RPMI8226 (cell line): Measurements from ENCODE around the gene VPS29.
"Not testable (repeated sequence)": the region's sequence is repeated elsewhere in the genome, so short reads cannot be mapped to it uniquely, and the experiment has no call there.

ENCODE experiments used
- DNase-seq: peaks from one replicate; pipeline ENCODE4 v3.0.0-alpha.2; 2015

VPS29 gene

DNA sequence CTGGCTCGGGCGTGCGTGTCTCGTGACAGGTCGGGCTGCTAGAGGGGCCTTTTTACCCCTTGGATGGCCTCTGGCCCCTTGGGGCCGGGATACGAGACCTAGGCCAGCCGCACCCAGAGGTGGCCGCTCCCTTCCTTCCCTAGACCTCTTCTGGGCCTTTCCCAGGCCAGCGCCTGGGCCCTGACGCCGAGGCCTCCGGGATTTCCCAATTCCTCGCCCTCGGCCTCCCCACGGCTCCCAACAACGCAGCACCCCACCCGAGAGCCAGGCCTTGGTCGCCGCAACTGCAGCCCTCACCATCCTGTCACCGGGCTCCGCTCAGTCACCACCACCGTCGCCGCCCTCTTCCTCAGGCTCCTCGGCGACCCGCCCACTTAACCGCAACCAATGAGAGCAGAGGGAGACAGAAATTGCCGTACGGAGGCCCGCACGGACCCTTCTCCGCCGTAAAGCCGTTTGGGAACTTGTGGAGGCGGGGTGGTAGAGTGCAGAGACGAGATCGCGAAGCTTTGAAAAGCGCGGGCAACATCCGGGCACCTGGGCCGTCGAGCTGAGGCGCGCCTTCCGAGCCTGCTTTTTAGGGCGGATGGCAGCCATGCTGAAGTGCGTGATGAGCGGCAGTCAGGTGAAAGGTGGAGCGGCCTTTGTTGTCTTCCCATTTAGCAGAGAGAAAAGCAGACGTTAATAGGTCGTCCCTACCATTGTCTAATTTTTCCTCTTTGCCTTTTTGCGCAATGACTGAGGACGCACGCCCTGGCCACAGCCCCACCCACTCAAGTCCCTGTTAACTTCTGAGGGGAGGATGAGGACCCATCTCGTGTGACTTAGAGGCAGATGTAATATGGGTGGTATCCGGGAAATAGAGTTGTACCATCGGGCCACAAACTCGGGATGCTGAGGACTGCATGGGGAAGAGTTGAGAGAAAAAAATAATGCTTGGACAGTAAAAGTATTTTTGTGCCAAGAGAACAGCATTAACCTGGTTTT, at the start of gene VPS29, which contains the start of gene RAD9B:
Gene VPS29 (minus strand): TSS at position 360 of the 987 bp plus-strand sequence. CDS start 60 bp downstream, at position 300.
Gene RAD9B (plus strand): TSS at position 580 of the 987 bp plus-strand sequence. CDS start 7 bp downstream, at position 587.
- DNase-seq, result peak; percentile 99

DNA sequence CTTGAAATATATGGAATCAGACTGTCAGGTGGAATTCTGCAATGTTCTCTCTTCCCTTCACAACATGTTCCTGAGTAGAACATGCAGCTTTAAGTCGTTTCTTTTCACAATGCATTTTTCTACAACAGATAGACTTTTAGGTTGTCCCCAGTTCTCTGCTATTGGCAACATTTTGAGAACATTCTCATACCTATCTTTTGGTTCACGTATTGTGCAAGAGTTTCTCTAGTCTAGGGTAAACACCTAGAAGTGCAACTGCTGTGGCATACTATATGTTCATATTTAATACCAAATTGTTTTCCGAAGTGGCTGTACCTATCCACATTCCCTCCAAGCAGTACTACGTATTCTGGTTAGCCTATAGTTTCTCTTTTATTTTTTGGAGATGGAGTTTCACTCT, 49.1 kb upstream of the VPS29 start:
- no peak for DNase-seq

DNA sequence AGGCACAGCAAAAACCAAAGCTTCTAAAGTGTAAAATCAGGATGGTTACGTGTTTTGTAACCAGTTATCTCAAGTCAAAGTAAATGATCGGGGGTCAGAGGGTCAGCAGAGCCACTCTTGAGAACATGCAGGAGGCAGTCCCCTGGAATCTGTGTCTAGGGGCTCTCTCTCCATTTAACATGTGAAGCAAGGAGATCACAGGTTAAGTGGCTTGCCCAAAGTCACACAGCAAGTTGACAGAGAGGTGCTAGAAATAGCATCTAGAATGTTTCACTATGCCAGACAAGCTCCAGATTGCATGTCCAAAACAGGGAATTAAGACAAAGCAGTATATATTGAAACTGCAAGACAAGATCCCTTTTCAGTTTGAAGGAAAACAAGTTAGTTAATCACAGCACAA, 47.8 kb upstream of the VPS29 start:
- no peak for DNase-seq

DNA sequence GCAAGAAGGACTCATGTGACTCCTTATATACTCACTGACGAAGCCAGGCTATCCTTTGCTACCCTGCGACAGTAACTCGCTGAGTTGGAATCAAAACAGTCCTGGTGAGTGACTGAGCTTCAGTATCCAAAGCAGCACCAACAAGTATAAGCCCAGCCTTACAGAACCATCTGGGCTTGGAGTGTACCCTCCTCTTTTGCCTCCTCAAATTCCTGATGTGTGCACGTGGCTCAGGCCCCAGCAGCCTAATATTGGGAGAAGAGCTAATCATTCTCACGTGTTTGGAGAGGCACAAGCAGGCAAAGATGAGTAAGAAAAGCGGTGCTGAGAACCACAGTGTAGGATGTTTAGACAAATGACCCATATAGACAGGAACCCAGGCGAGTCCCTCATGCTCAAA, 46.8 kb upstream of the VPS29 start:
- DNase-seq, result no peak

DNA sequence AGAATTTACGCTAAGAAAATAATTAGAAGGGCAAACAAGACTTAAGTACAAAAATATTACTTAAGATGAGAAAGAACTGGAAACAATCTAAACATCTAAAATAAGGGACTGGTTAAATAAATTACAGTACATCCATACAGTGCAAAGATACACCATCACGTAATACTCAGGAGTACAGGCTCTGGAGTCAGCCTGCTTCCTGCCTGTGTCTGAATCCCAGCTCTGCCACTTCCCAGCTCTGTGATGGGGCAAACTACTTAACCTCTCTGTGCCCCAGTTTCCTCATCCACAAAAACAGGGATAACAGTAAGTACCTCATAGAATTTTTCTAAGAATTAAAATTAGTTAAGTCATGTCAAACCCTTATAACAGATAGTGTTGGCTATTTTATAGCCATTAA, 45.2 kb upstream of the VPS29 start:
- no peak for DNase-seq

DNA sequence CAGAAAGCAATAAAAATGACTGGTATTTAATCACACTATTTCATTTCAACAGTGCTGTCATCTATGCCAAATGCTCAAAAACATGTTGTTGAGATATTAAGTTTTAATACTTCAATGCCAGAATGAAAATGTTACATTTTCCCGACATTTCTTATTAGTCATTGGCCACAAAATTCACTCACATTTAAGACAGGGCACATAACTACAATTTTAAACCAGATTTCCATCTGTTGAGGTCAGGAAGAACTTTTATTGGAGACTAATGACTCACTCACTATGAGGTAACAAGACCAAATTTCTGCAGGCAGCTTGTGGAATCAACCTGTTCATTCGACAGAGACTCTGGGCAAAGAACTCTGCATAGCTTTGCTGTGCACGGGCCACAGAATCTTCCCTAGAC, 44.4 kb upstream of the VPS29 start:
- no peak for DNase-seq

DNA sequence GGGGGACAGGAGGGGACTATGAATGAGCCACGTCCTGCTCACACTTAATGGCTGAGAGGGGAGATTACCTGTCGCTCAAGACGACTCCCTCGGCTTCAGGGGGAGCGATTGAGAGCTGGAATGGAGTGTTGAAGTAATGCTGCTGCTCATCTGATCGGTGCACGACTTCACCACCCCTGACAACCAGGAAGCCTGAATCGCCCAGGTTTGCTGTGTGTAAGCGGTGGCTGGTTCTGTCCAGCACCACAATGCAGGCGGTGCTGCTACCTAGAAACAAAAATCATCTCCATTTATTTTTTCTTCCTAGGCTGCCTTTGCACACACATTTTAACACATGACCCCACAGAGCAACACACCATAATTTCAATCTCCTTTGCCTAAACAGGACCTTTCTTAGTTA, 43.9 kb upstream of the VPS29 start:
- no peak for DNase-seq

DNA sequence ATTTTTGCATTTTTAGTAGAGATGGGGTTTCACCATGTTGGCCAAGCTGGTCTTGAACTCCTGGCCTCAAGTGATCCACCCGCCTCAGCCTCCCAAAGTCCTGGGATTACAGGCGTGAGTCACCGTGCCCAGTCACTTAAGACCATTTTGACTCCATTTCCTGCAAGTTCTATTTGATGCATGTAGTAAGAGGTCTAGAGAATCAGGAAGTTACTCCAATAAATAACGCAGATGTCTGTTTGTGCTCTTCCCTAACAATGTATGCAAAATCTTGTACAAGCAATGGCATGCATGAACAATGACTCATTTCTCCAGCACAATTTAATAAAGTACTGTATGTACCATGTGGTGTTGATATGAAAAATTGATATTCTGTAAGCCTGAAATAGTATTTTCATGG, 43.3 kb upstream of the VPS29 start:
- DNase-seq, result not testable (repeated sequence)

DNA sequence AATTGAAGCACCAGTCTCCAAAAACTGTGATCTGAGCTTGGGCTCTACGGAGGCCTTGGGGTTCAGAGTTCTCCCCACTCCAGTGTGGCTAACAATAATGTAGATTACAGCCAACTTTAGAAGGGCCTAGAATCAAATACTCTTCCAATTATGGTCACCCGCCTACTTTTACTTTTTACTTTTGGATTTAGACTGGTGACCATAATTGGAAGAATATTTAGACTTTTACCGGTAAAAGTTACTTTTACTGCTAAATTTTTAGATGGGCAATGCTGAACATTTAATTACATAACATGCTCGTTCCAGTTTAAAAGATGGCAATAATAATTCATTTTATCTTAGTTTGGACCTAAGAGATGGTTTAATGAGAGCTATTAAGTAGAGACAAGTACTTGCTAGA, 42.1 kb upstream of the VPS29 start:
- no peak for DNase-seq

DNA sequence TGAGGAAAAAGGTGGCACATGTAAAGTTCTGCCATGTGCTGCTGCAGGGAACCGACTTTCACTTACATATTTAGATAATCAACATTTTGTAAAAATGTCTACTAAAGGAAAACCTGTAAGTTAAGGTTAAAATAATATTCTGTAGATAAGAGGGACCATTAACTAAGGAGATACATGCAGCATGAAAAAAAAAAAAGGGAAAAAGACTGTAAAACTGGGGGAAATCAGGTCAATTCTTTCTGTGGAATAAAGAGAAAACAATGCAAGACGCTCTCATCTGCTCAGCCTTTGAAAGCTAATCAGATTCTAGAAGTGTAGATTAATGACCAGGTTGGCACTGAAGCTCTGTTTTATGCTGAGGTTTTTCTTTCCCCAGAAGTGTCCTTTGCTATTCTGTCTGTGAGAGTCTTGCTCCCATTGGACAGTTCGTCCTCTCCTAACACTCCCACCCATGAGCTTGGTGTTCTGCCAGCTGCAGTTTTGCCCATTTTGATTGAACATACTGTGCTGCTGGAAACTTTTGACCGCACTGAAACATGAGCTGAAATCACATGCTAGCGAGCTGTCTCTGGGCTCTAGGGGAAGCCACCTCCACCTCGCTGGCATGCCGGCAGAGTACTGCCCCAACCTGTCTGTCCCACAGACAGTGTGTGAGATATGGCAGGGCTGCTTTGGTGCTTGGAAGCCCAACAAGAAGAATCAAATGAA, 41.5 kb upstream of the VPS29 start:
- DNase-seq, result no peak

DNA sequence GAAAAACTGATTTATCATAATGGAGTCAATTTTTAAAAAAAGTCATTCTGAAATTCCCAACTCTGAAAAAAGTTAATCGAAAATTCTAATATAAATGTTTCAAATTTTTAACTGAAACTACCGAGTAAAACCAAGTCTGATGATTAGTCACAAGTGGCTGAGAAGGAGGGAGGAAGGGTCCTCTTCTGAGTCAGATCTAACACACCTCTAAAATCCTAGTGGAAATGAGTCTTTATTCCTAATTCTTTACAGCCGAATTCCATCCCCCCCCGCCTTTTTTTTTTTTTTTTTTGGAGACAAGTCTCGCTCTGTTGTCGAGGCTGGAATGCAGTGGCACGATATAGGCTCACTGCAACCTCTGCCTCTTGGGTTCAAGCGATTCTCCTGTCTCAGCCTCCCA, 38.1 kb upstream of the VPS29 start:
- DNase-seq, result no peak

DNA sequence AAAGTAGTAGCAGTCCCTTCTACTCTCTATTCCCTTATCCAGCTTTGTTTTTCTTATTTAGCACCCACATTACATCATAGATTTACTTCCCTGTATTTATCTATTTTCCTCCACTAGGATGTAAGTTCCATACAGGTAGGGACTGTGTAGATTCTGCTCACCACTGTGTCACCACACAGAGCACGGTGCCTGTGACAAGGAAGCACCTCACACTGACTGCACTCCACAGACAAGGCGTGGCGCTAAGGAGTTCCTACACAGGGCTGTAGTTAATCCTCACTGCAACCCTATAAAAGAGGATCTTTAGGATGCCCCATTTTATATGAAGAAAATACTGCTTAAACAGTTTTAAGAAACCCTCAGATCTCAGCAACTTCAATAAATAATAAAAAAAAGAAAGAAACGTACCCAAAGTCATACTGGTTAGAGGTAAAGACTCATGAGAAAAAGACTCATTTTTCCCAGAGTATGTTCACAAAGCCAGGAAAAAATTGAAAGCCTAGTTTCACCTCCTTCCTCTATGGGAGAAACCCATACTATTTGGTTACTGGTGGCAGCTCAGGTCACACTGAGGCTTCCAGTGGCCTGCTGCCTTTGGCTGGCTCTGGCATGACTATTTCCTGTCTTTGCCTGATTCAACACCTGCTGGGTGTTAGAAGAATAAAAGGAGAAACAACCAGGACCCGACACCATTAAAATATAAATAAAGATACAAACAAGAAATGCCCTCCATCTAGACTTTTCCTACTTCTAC, 37.1 kb upstream of the VPS29 start:
- DNase-seq, result no peak

DNA sequence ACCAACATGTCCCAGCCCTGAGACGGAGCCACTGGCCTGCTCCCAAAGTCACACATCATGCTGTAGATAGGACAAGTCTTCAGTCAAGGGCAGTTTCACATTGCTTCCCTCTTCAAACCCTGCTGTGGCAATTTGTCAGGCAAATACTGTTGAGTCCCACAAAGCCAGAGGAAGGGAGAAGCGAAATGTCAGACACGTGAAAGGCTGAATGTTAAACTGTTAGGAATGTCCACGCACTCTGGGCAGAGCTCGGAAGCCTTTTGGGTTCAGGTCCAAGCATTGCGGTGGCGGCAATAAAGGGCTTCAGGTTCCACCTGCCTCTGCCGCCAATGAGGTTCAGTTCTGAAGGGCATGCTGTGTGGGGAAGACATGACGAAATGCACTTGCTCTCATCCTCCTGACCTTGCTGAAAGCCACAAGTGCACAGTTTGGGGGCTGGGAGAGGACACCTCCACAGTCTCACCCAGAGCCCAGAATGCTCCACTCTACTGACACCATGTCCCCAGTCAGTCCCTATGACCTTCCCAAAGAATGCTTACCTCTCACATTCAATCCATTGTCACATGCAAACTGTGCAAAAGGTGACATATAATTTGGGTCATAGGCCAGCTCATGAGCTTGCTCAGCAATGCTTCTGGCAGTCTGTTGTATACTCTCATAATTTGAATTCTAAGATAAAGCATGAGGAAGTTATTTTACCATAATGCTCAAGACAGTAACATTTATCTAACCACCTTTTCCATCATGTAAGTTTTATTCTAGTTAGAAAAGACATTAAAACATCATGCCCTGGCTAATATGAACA, 35.9 kb upstream of the VPS29 start:
- DNase-seq, result no peak

DNA sequence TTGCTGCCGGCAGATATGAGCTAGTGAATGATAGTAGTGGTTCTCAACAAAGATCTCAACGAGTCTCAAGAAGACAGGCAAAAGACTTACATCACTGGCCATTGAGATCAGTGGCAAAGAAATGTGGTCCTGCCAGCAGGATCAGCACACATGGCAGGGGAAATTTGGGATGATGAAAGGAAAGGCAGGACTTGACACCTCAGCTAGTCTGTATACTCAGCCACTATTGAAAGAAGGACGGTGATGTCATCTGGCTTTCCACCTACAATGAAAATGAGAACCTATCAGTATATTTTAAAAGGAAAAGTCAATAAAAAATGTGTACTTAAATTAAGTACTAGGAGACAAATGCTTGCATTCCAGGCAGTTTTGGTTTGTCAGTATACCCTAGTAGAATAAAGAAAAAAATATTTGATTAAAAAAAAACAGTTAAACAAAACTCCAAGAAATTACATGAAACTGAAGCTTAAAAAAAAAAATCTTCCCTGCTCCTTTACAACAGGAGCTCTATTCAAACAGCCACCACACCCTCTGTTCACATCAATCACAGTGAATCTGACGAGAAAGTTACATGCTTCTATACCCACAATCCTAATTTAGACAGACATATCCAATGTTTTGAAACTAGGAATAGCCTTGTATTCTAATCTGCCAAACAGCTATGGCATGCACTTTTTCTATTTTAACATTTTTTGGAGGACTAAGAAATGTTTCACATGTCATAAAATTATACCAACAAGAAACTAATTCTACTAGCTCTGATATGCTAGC, 35.1 kb upstream of the VPS29 start:
- DNase-seq, result no peak

DNA sequence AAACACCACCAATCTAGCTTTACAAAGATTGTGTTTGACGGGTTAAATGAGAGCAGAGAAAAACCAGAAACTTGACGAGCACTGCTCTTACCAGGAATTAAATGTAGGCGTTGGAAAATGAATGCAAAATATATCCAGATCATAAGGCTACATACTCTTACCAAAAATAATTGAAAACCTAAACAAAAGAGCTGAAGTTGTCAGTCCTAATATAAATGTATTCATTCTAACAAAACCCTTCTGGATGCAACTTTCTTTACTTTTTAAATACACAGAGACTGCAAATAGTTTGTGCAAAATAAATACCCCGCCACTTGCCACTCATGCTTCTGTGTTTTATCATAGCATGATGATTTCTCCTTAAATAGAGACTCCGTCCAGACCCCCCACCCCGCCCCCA, 32.9 kb upstream of the VPS29 start:
- DNase-seq, result no peak

DNA sequence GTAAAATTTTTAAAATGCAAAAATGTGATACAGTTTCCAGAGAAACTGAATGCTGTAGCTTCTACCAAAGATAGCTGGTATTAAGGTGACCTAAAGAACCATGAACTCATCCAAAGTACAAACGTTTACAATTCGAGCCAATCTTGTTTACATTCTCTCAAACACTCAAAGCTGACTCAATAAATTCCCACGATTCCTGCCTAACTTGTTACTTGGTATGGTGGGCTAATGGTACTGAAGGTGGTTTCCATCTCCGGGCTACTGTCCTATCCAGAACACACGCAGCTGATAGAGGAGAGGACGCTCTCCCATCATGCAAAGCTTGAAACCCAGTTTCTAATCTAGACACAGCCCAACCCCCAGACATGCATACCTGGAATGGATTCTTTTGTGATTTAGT, 31.7 kb upstream of the VPS29 start:
- DNase-seq, result no peak

DNA sequence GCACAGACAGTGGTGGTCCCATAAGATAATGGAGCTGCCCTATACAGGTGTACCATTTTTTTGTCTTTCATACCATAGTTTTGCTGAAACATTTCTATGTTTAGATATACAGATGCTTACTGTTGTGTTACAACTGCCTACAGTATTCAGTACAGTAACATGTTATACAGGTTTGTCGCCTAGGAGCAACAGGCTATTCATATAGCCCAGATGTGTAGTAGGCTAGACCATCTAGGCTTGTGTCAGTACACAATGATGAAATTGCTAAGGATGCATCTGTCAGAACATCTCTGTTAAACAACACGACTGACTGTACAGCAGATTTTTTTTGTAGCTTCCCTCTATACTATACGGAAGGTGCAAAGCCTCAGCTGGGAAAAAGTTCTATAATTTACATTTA, 30.7 kb upstream of the VPS29 start:
- DNase-seq, result no peak

DNA sequence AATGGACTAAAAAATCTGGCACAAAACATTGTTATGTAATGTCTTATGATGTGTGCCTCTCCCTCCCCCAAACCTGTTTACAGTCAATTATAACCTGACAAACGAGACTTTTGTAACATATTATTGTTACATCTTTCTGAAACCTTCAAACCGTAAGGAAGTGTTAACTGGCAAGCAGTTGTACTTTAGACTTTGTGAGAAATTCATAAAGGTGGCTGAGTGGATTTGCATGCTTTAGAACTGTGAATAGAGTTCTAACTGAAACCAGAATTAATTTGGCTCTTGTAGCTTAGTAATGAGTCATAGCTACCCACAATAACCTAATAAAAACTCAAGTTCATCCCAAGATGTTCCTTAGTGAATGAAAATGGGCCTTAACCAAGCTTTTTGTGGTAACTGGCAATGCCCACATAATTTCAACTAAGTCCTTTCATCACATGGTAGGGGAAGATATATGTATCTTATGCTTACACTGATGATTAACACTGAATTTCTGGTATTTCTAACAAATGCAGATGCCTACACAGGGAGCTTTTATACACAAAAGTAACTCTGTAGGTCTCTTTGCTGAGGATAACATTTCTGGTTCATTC, 29.9 kb upstream of the VPS29 start:
- DNase-seq, result no peak

DNA sequence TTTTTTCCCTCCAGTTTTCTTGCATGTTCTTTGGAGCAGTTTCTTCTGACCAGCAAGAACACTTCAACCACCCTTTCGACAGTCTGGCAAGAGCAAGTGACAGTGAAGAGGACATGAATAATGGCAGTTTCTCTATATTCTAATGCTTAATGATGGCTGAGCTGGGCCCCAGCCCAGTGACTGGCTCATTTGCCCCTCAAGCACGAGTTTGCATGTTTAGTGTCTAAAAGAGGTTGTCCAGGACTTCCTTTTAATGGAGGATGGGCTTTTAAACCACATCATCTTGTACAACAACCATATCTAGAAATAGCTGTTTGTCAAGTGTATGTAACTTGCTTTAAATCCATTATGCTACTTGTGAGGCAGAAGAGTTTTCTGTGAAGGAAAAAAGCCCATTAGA, 28.6 kb upstream of the VPS29 start:
- DNase-seq, result no peak

DNA sequence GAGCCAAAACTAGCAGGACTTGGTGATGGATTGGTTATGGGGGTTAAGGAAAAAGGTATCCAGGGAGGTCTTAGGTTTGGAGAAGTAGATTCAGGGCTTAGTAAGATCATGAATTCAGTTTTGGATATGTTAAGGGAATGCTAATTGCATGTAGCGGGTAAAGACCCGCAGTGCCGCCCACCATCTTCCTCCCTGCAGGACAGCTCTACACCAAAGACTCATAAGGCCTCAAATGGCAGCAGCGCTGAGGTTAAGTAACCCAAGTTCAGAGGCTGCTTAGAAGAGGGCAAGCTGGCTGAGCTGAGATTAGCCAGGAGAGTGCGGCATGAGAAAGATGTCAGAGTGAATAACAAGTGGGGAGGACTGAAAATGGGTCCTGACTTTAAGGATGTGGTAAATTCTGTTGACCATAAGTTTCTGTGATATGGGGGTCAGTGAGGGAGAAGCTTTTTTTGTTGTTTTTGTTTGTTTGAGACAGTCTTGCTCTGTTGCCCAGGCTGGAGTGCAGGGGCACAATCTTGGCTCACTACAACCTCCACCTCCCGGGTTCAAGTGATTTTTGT, 26.4 kb upstream of the VPS29 start:
- DNase-seq, result no peak
